ENCODE measurements around the gene POLR3F. TPM values are rescaled to one million over a fixed set of nuclear protein-coding genes. Genes with fewer than 3 reads are reported as not detected.
"Not testable (repeated sequence)": the region's sequence is repeated elsewhere in the genome, so short reads cannot be mapped to it uniquely, and the experiment has no call there.

The POLR3F gene
- total and polyA plus RNA-seq, 2 donors (not counting 1 experiment from before 2014, with no cell fraction given), result 2.9 to 13.1 TPM

GRCh38 chr20:18514127-18514526 is 46.9 kb downstream of the POLR3F start:
- ChIA-PET POLR2A (no interaction called here), CTCF (no interaction called here)
- TF ChIP-seq CTCF (IDR thresholded peaks at IDR 0.05) (no peak), EZH2 (IDR thresholded peaks at IDR 0.05; ENCODE audit: borderline replicate concordance, insufficient read depth, low read depth, low read length, poor library complexity, severe bottlenecking) (no peak)
- DNase-seq (no peak), ATAC-seq (ENCODE audit: low read depth) (no peak)
- H3K79me2 ChIP-seq (ENCODE audit: control insufficient read depth, insufficient read depth, low read length), result peaks cover 23% of the 10 kb centered on the region
- H3K4me3 ChIP-seq (ENCODE audit: control extremely low read depth in 1 of 5, extremely low read depth in 1 of 5, insufficient read depth in 1 of 5, low read depth in 2 of 5, low read length in 4 of 5), result no peak overlapping the region
- H3K27me3 ChIP-seq (replicated peaks in 1 of 4; ENCODE audit: control extremely low read depth in 1 of 4, control insufficient read depth in 3 of 4, insufficient read depth in 4 of 4, low read length in 3 of 4), result no peaks in the 10 kb centered on the region
- no peaks in the 10 kb centered on the region for H3K4me1 ChIP-seq (ENCODE audit: control insufficient read depth in 2 of 2, insufficient read depth in 2 of 2, low read length in 2 of 2)
- Mint-ChIP-seq H3K9me3 (ENCODE audit: insufficient read depth) (no peaks in the 10 kb centered on the region), H3K27ac (no peak overlapping the region), H3K4me3 (no peak overlapping the region), H3K27me3 (no peaks in the 10 kb centered on the region), H3K4me1 (peaks cover under 1% of the 10 kb centered on the region)
- H3K36me3 ChIP-seq (replicated peaks in 1 of 2; ENCODE audit: control extremely low read depth in 1 of 2, control insufficient read depth in 1 of 2, extremely low read depth in 1 of 2, insufficient read depth in 2 of 2, low read length in 1 of 2), result peaks cover 12 to 47% of the 10 kb centered on the region in 2 experiments
- H3K27ac ChIP-seq (ENCODE audit: low read length in 2 of 2), result no peak overlapping the region
- no peak overlapping the region for H2AFZ ChIP-seq (ENCODE audit: insufficient read depth, low read depth, low read length, poor library complexity, severe bottlenecking)
- no peaks in the 10 kb centered on the region for H4K20me1 ChIP-seq (ENCODE audit: control insufficient read depth, insufficient read depth, low read length, poor library complexity, severe bottlenecking)
- no peaks in the 10 kb centered on the region for H3K9me3 ChIP-seq (ENCODE audit: control extremely low read depth in 1 of 3, control insufficient read depth in 2 of 3, insufficient read depth in 1 of 3, low read length in 2 of 3)
- H3K4me2 ChIP-seq (replicated peaks; ENCODE audit: low read depth, low read length, poor library complexity, severe bottlenecking), result no peak overlapping the region
- no peak overlapping the region for H3K9ac ChIP-seq (ENCODE audit: low read length)
- intact Hi-C loops (cut with micrococcal nuclease), result no loop called here
- 99% methylated on average over 5 of the region's 5 CpGs for WGBS (ENCODE audit: insufficient coverage)

GRCh38 chr20:18515973-18516372 is 48.8 kb downstream of the POLR3F start:
- POLR2A ChIA-PET, result no interaction called here

GRCh38 chr20:18522066-18522465 is 54.9 kb downstream of the POLR3F start:
- H3K27me3 ChIP-seq (replicated peaks in 1 of 4; ENCODE audit: control extremely low read depth in 1 of 4, control insufficient read depth in 3 of 4, insufficient read depth in 4 of 4, low read length in 3 of 4); CTCF ChIA-PET; H3K4me1 ChIP-seq (ENCODE audit: control insufficient read depth in 2 of 2, insufficient read depth in 2 of 2, low read length in 2 of 2); H3K79me2 ChIP-seq (ENCODE audit: control insufficient read depth, insufficient read depth, low read length); H3K4me3 ChIP-seq (ENCODE audit: control extremely low read depth in 1 of 5, extremely low read depth in 1 of 5, insufficient read depth in 1 of 5, low read depth in 2 of 5, low read length in 4 of 5); H3K9me3 Mint-ChIP-seq (ENCODE audit: insufficient read depth); H3K9me3 ChIP-seq (ENCODE audit: control extremely low read depth in 1 of 3, control insufficient read depth in 2 of 3, insufficient read depth in 1 of 3, low read length in 2 of 3); DNase-seq; intact Hi-C loops (cut with micrococcal nuclease); H3K27ac ChIP-seq (ENCODE audit: low read length in 2 of 2); H3K27ac Mint-ChIP-seq; ATAC-seq (ENCODE audit: low read depth); H3K4me2 ChIP-seq (replicated peaks; ENCODE audit: low read depth, low read length, poor library complexity, severe bottlenecking); H3K9ac ChIP-seq (ENCODE audit: low read length); POLR2A ChIA-PET; H3K27me3 Mint-ChIP-seq; H3K4me1 Mint-ChIP-seq; H3K4me3 Mint-ChIP-seq; H2AFZ ChIP-seq (ENCODE audit: insufficient read depth, low read depth, low read length, poor library complexity, severe bottlenecking); H4K20me1 ChIP-seq (ENCODE audit: control insufficient read depth, insufficient read depth, low read length, poor library complexity, severe bottlenecking): not testable (repeated sequence)
- peaks cover 14 to 34% of the 10 kb centered on the region in 2 experiments for H3K36me3 ChIP-seq (replicated peaks in 1 of 2; ENCODE audit: control extremely low read depth in 1 of 2, control insufficient read depth in 1 of 2, extremely low read depth in 1 of 2, insufficient read depth in 2 of 2, low read length in 1 of 2)
- 98% methylated on average over 8 of the region's 9 CpGs for WGBS (ENCODE audit: insufficient coverage)

More at GRCh38 chr20:18515973-18516372, 48.8 kb downstream of the POLR3F start:
- H3K4me3 ChIP-seq (ENCODE audit: control extremely low read depth in 1 of 5, extremely low read depth in 1 of 5, insufficient read depth in 1 of 5, low read depth in 2 of 5, low read length in 4 of 5), result no peak overlapping the region
- CTCF ChIA-PET, result no interaction called here
- H3K27ac ChIP-seq (ENCODE audit: low read length in 2 of 2), result no peak overlapping the region
- no peaks in the 10 kb centered on the region for H3K9me3 ChIP-seq (ENCODE audit: control extremely low read depth in 1 of 3, control insufficient read depth in 2 of 3, insufficient read depth in 1 of 3, low read length in 2 of 3)
- no peaks in the 10 kb centered on the region for H4K20me1 ChIP-seq (ENCODE audit: control insufficient read depth, insufficient read depth, low read length, poor library complexity, severe bottlenecking)
- no peaks in the 10 kb centered on the region for H3K4me1 Mint-ChIP-seq
- DNase-seq, result no peak
- no peak for TF ChIP-seq CTCF (IDR thresholded peaks at IDR 0.05)
- no peak for TF ChIP-seq EZH2 (IDR thresholded peaks at IDR 0.05; ENCODE audit: borderline replicate concordance, insufficient read depth, low read depth, low read length, poor library complexity, severe bottlenecking)
- no peak for ATAC-seq (ENCODE audit: low read depth)
- no peak overlapping the region for H3K9ac ChIP-seq (ENCODE audit: low read length)
- H3K9me3 Mint-ChIP-seq (ENCODE audit: insufficient read depth), result no peaks in the 10 kb centered on the region
- peaks cover 11 to 38% of the 10 kb centered on the region in 2 experiments for H3K36me3 ChIP-seq (replicated peaks in 1 of 2; ENCODE audit: control extremely low read depth in 1 of 2, control insufficient read depth in 1 of 2, extremely low read depth in 1 of 2, insufficient read depth in 2 of 2, low read length in 1 of 2)
- no peak overlapping the region for H3K4me2 ChIP-seq (replicated peaks; ENCODE audit: low read depth, low read length, poor library complexity, severe bottlenecking)
- H2AFZ ChIP-seq (ENCODE audit: insufficient read depth, low read depth, low read length, poor library complexity, severe bottlenecking), result no peak overlapping the region
- no peak overlapping the region for H3K4me3 Mint-ChIP-seq
- H3K27me3 Mint-ChIP-seq, result no peaks in the 10 kb centered on the region
- no peaks in the 10 kb centered on the region for H3K4me1 ChIP-seq (ENCODE audit: control insufficient read depth in 2 of 2, insufficient read depth in 2 of 2, low read length in 2 of 2)
- H3K27me3 ChIP-seq (replicated peaks in 1 of 4; ENCODE audit: control extremely low read depth in 1 of 4, control insufficient read depth in 3 of 4, insufficient read depth in 4 of 4, low read length in 3 of 4), result no peaks in the 10 kb centered on the region
- H3K79me2 ChIP-seq (ENCODE audit: control insufficient read depth, insufficient read depth, low read length), result peaks cover 12% of the 10 kb centered on the region
- intact Hi-C loops (cut with micrococcal nuclease), result no loop called here
- no peak overlapping the region for H3K27ac Mint-ChIP-seq

Measured in B cell (primary cell).